GM21737 (cell line): Measurements from ENCODE around the gene SUSD5.

Experiments used
- ATAC-seq: cut with Tn5 transposase; IDR thresholded peaks from one replicate; pipeline ENCODE4 v1.9.1; 2021; ENCODE audit warnings: mild to moderate bottlenecking, moderate library complexity; ENCODE audit not compliant: unreplicated experiment

Gene SUSD5

DNA sequence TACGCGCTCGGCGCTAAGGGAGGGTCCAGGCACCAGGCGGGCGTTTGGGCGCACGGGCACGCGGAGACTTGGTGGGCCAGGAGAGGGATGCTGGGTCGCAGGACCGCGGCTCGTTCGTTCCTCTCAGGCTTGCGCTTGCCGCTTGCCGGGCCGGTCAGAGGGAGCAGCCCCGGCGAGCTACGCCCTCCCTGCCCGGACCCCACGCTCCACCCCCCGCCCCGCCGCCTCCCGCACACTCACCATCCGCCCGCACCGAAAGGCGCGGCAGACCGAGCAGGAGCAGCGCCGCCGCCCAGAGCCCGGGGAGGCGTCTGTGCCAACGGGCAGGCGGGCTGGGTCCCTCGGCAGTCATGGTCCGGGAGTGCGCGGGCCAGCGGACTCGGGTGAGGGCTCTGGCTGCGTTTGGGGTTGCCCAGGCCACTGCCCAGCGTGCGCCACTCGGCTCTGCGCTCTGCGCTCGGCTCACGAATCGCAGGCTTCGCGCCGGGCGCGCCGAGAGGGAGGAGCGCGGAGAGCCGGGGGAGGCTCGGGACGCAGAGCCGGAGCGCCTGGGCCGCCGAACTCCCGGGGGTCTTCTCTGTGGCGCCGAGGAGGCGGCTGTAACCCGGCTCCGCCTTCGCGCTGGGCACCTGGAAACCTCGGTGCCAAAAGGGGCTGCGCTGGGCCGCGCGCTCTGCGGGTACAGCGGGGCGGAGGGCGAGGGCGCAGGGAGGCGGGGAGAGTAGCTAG lies at the start of gene SUSD5:
SUSD5 (minus strand) TSS at position 365 of the 729 bp plus-strand sequence; CDS start at position 352, 13 bp downstream.
- no peak for ATAC-seq

GRCh38 chr3:33260104-33260503 lies 41.5 kb upstream of the SUSD5 start:
- no peak for ATAC-seq

DNA sequence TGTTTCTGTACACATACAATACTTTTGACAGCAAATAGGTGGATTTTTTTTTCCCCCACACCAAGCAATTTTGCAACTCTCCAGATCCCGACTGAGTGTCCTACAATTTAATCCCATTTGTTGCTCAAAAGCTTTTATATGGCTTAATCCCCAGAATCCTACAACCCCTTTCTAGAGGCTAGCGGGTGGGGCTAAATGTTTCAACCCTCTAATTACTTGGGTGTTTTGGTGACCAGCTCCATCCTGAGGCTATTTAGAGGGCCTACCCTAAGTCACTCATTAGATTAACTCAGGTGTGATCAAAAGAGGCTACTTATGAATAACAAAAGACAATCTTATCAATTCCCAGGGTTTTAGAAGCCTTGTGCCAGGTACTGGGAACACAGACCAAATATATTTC lies 37.6 kb upstream of the SUSD5 start:
- ATAC-seq, result no peak

GRCh38 chr3:33250712-33251111 lies 32.1 kb upstream of the SUSD5 start:
- ATAC-seq, result no peak

DNA sequence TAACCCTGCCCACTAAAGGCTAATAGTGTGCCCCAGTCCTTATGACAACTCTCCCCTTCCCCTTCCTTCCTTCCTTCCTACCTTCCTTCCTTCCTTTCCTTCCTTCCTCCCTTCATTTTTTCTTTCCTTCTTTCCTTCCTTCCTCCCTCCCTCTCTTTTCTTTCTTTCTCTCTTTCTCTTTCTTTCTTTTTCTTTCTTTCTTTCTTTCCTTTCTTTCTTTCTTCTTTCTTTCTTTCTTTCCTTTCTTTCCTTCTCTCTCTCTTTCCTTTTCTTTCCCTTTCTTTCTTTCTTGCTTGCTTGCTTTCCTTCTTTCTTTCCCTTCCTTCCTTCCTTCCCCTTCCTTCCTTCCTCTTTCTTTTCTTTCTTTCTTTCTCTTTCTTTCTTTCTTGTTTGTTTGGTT lies 28.2 kb upstream of the SUSD5 start:
- no peak for ATAC-seq

- ATAC-seq, result no peak
Observed at GRCh38 chr3:33240261-33240660, 21.7 kb upstream of the SUSD5 start.

DNA sequence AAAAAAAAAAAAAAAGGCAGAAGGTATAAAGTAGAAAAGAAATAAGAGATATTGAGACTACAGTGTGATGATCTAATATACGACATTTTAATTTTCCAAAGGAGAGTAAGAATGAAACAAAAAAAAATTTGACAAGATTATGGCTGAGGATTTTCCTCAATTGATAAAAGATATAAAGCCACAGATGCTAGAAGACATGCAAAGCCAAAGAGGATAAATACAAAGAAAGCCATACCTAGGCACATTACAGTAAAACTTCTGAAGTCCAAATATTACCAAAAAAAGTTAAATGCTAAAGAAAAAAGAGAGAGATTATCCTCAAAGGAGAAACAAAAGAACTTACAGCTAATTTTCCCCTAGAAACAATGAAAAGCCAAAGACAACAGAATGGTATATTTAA lies 20.3 kb upstream of the SUSD5 start:
- no peak for ATAC-seq

DNA sequence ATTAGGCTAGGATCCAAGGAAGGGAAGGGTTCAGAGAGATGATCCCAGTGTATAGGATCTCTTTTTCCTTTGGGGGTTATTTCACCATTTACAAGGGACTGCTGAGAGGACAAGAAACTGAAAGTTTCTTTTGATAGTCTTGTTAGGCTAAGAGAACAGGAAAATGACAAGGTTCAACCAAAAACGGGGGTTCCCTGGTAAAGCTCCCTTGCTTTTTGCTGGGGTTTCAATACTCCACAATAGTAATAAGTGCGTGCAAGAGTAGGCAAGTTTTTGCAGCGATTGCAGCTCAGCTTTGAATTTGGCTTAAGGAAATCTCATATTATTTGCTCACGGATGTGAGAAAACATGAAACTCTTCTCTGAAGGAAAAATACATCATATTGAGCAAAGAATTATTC lies 18.8 kb upstream of the SUSD5 start:
- no peak for ATAC-seq

- ATAC-seq, result no peak
Observed at GRCh38 chr3:33236005-33236404, 17.4 kb upstream of the SUSD5 start.

- ATAC-seq, result no peak
Observed at GRCh38 chr3:33233884-33234283, 15.3 kb upstream of the SUSD5 start.

- ATAC-seq, result no peak
Observed at GRCh38 chr3:33231756-33232465, 13.3 kb upstream of the SUSD5 start.

- no peak for ATAC-seq
Observed at GRCh38 chr3:33229947-33230346, 11.3 kb upstream of the SUSD5 start.

DNA sequence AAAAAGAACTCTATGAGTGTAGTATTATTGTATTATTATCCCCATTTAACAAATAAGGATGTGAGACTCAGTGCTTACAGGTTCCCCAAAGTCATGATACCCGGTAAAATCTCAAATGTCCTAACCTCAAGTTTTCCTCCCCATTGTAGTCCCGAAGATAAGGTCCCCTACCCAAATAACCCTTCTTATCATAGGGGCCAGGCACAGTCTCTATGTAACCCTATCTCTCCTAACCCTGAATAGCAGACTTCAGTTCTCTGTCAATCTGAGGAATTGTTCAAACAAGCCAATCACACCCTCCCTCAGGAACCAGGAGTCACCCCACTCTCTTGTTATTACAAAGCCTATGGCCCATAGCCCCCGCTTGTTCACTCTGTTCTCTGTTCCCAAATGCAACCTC lies 10.5 kb upstream of the SUSD5 start:
- no peak for ATAC-seq

GRCh38 chr3:33221241-33221640 lies 2.6 kb upstream of the SUSD5 start:
- no peak for ATAC-seq

DNA sequence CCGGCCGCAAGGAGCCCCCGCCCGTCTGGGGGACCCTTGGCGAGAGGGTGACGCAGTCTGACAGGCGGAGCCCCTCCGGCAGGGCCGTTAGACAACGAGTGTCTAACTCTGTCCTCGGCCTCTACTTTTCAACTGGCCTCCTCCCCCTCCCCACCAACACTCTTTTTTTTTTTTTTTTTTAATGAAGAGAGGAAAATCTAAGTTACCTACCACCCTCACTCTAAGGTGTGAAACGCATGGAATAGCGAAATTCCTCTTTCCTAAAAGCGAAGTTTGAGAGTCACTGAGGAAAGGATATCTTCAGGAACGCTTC lies 521 bp upstream of the SUSD5 start:
- no peak for ATAC-seq

DNA sequence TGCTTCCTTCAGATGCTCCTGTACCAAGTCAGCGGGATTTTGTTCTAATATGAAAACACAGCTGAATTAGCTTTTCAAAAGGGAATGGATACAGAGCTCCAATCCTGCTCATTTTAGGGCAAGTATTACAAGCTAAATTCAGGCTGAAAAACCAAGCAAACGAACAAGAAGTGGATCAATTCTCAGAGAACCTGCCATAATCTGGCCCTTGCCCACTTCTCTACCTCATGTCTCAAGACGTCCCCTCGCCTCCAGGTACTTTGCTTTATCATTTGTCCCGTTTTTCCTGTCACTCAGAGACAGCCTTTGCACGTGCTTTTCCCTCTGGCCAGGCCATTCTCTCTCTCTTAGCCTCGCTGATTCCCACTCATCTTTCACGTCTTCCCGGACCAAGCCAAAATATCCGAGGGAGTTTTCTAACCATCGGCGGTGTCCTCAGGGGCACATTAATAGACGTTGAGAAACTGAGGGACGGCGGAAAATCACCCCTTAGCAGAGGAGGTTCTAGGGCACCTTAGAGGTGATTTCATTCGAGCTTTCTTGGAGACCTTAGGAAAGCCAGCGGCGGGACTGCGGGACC lies 654 bp downstream of the SUSD5 start:
- ATAC-seq, result no peak

DNA sequence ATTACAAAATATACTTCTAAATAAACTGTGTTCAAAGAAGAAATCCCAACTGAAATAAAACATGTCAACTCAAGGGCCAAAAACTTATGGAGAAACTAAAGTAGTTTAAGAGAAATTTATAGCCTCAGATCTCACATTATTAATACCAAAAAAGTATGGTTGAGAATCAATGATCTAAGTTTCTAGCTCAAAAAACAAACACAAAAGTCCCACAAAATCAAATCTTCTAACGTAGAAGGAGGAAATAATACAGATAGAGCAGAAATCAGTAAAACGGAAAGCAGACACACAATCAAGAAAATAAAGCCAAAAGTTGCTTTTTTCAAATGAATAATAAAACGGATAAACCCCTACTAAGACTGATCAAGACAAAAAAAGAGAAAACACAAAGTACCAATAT lies 2.9 kb downstream of the SUSD5 start:
- ATAC-seq, result no peak

- ATAC-seq, result no peak
Observed at GRCh38 chr3:33212406-33212805, 6.2 kb downstream of the SUSD5 start.

GRCh38 chr3:33211444-33211843 lies 7.2 kb downstream of the SUSD5 start:
- ATAC-seq, result no peak

DNA sequence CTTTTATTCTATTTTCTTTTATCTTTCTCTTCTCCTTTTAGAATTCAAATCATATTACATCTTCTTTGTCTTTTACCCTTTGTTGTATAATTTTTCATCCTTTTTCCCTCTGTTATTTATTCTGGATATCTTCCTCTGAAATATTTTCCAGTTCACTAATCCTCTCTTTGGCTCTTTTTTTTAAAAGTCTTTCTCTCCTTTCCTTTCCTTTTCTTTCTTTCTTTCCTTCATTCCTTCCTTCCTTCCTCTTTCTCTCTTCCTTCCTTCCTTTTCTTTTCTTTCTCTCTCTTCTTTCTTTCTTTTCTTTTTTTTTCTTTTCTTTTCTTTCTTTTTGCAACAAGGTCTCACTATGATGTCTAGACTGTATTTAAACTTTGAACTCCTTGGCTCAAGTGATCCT lies 9.3 kb downstream of the SUSD5 start:
- ATAC-seq, result no peak

- ATAC-seq, result no peak
Observed at GRCh38 chr3:33202711-33203457, 15.7 kb downstream of the SUSD5 start.

GRCh38 chr3:33201195-33201594 lies 17.4 kb downstream of the SUSD5 start:
- no peak for ATAC-seq
